Measurements from ENCODE around the gene LRRFIP2.

GRCh38 chr3:37024092-37024491 lies 150.3 kb downstream of the LRRFIP2 start:
- TF ChIP-seq, protein P1, sequence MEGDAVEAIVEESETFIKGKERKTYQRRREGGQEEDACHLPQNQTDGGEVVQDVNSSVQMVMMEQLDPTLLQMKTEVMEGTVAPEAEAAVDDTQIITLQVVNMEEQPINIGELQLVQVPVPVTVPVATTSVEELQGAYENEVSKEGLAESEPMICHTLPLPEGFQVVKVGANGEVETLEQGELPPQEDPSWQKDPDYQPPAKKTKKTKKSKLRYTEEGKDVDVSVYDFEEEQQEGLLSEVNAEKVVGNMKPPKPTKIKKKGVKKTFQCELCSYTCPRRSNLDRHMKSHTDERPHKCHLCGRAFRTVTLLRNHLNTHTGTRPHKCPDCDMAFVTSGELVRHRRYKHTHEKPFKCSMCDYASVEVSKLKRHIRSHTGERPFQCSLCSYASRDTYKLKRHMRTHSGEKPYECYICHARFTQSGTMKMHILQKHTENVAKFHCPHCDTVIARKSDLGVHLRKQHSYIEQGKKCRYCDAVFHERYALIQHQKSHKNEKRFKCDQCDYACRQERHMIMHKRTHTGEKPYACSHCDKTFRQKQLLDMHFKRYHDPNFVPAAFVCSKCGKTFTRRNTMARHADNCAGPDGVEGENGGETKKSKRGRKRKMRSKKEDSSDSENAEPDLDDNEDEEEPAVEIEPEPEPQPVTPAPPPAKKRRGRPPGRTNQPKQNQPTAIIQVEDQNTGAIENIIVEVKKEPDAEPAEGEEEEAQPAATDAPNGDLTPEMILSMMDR (IDR thresholded peaks at IDR 0.05; ENCODE audit: insufficient read depth, low read depth, low read length), result peak; percentile 39
- TF ChIP-seq EZH2 (IDR thresholded peaks at IDR 0.05; ENCODE audit: insufficient read depth, low read length), result no peak
